RWPE2 (cell line): Measurements from ENCODE around the gene CRTAC1.

ENCODE experiments used
- ATAC-seq: fragments of 200-7000 bp; cut with Tn5 transposase; 3 replicates; pipeline ENCODE4 v1.9.1; 2021; ENCODE audit warnings: low read depth
- DNase-seq: peaks from one replicate; pipeline ENCODE4 v3.0.0-alpha.2; 2020; ENCODE audit warnings: low spot score
- H3K27ac ChIP-seq: fragments of 450-650 bp; 2 replicates; pipeline ENCODE4 v1.5.1; 2017; ENCODE audit warnings: mild to moderate bottlenecking; ENCODE audit not compliant: poor library complexity, severe bottlenecking
- H3K27me3 ChIP-seq: fragments of 250-450 bp; sonication (Bioruptor Pico); 2 replicates; pipeline ENCODE4 v1.5.1; 2021; ENCODE audit warnings: mild to moderate bottlenecking, moderate library complexity; ENCODE audit not compliant: insufficient read depth, poor library complexity, severe bottlenecking
- H3K36me3 ChIP-seq: fragments of 250-450 bp; sonication (Bioruptor Pico); 2 replicates; pipeline ENCODE4 v1.5.1; 2020; ENCODE audit warnings: low read depth, mild to moderate bottlenecking, moderate library complexity
- H3K4me1 ChIP-seq: fragments of 250-450 bp; sonication (Bioruptor Pico); 2 replicates; pipeline ENCODE4 v1.5.1; 2021; ENCODE audit warnings: mild to moderate bottlenecking, moderate library complexity; ENCODE audit not compliant: insufficient read depth, poor library complexity, severe bottlenecking
- H3K4me3 ChIP-seq: fragments of 250-450 bp; sonication (Bioruptor Pico); 2 replicates; pipeline ENCODE4 v1.5.1; 2021; ENCODE audit warnings: mild to moderate bottlenecking, moderate library complexity; ENCODE audit not compliant: severe bottlenecking
- H3K9me3 ChIP-seq: fragments of 250-450 bp; sonication (Bioruptor Pico); 2 replicates; pipeline ENCODE4 v1.5.1; 2021; ENCODE audit warnings: mild to moderate bottlenecking, moderate library complexity; ENCODE audit not compliant: severe bottlenecking
- CTCF ChIP-seq: fragments of 450-650 bp; IDR thresholded peaks from one replicate; pipeline ENCODE4 v1.5.1; 2017; ENCODE audit warnings: mild to moderate bottlenecking, moderate library complexity; ENCODE audit not compliant: poor library complexity, severe bottlenecking

Gene CRTAC1

GRCh38 chr10:97937054-97937453 lies 93.4 kb downstream of the CRTAC1 start:
- no peaks in the 10 kb centered on the region for H3K9me3 ChIP-seq
- no peak overlapping the region for H3K27ac ChIP-seq
- DNase-seq = no peak
- no peaks in the 10 kb centered on the region for H3K36me3 ChIP-seq
- H3K4me1 ChIP-seq = no peaks in the 10 kb centered on the region
- no peak for TF ChIP-seq CTCF
- H3K4me3 ChIP-seq = no peak overlapping the region
- no peak for ATAC-seq
- H3K27me3 ChIP-seq = no peaks in the 10 kb centered on the region

- no peak overlapping the region for H3K4me3 ChIP-seq
- no peaks in the 10 kb centered on the region for H3K27me3 ChIP-seq
- no peaks in the 10 kb centered on the region for H3K4me1 ChIP-seq
- no peaks in the 10 kb centered on the region for H3K36me3 ChIP-seq
- ATAC-seq (no peak), DNase-seq (no peak)
- TF ChIP-seq CTCF = no peak
- no peaks in the 10 kb centered on the region for H3K9me3 ChIP-seq
- no peak overlapping the region for H3K27ac ChIP-seq
Observed at GRCh38 chr10:97936126-97936525, 94.3 kb downstream of the CRTAC1 start.

- ATAC-seq = no peak
- no peaks in the 10 kb centered on the region for H3K9me3 ChIP-seq
- H3K27me3 ChIP-seq = peaks cover 4% of the 10 kb centered on the region
- H3K27ac ChIP-seq = no peak overlapping the region
- no peaks in the 10 kb centered on the region for H3K36me3 ChIP-seq
- DNase-seq = no peak
- TF ChIP-seq CTCF = no peak
- no peaks in the 10 kb centered on the region for H3K4me1 ChIP-seq
- H3K4me3 ChIP-seq = no peak overlapping the region
Observed at GRCh38 chr10:97932932-97933530, 97.4 kb downstream of the CRTAC1 start.

- Histone ChIP-seq H3K27me3 (peaks cover 9% of the 10 kb centered on the region), H3K36me3 (no peaks in the 10 kb centered on the region), H3K4me1 (no peaks in the 10 kb centered on the region), H3K27ac (no peak overlapping the region), H3K9me3 (no peaks in the 10 kb centered on the region), H3K4me3 (no peak overlapping the region)
- no peak for TF ChIP-seq CTCF
- DNase-seq (no peak), ATAC-seq (no peak)
Observed at GRCh38 chr10:97931041-97931440, 99.4 kb downstream of the CRTAC1 start.

GRCh38 chr10:97928897-97929296 lies 101.5 kb downstream of the CRTAC1 start:
- Histone ChIP-seq H3K9me3 (no peaks in the 10 kb centered on the region), H3K36me3 (no peaks in the 10 kb centered on the region), H3K4me1 (no peaks in the 10 kb centered on the region), H3K4me3 (no peak overlapping the region), H3K27me3 (peaks cover 9% of the 10 kb centered on the region), H3K27ac (no peak overlapping the region)
- DNase-seq (peak; percentile 8), ATAC-seq (no peak)
- no peak for TF ChIP-seq CTCF
